Nephron progenitor cell (in vitro differentiated cells): ENCODE measurements around the gene PSMB5.
"Not testable (repeated sequence)": the region's sequence is repeated elsewhere in the genome, so short reads cannot be mapped to it uniquely, and the experiment has no call there.

Experiments
- DNase-seq: peaks from one replicate; pipeline ENCODE4 v3.0.0; 2021
- H3K27ac Mint-ChIP-seq: 2 replicates; pipeline ENCODE4 v1.8.0; 2021; ENCODE audit warnings: mild to moderate bottlenecking, moderate library complexity, mixed read lengths
- H3K27me3 Mint-ChIP-seq: 2 replicates; pipeline ENCODE4 v1.8.0; 2021; ENCODE audit warnings: mild to moderate bottlenecking, low read depth, mixed read lengths; ENCODE audit not compliant: poor library complexity
- H3K36me3 Mint-ChIP-seq: 2 replicates; pipeline ENCODE4 v1.8.0; 2021; ENCODE audit warnings: low read depth, mixed read lengths
- H3K4me1 Mint-ChIP-seq: 2 replicates; pipeline ENCODE4 v1.8.0; 2021; ENCODE audit warnings: mixed read lengths
- H3K4me3 Mint-ChIP-seq: 2 replicates; pipeline ENCODE4 v1.8.0; 2021; ENCODE audit warnings: mild to moderate bottlenecking, moderate library complexity, mixed read lengths
- H3K9me3 Mint-ChIP-seq: 2 replicates; pipeline ENCODE4 v1.8.0; 2021; ENCODE audit warnings: mild to moderate bottlenecking, moderate library complexity, mixed read lengths
- TF ChIP-seq, protein P1 (sequence below): fragments of 200-600 bp; sonication (generic); IDR thresholded peaks from 2 replicates; pipeline ENCODE4 v1.5.0; 2021; ENCODE audit warnings: antibody characterized with exemption

PSMB5 gene

DNA sequence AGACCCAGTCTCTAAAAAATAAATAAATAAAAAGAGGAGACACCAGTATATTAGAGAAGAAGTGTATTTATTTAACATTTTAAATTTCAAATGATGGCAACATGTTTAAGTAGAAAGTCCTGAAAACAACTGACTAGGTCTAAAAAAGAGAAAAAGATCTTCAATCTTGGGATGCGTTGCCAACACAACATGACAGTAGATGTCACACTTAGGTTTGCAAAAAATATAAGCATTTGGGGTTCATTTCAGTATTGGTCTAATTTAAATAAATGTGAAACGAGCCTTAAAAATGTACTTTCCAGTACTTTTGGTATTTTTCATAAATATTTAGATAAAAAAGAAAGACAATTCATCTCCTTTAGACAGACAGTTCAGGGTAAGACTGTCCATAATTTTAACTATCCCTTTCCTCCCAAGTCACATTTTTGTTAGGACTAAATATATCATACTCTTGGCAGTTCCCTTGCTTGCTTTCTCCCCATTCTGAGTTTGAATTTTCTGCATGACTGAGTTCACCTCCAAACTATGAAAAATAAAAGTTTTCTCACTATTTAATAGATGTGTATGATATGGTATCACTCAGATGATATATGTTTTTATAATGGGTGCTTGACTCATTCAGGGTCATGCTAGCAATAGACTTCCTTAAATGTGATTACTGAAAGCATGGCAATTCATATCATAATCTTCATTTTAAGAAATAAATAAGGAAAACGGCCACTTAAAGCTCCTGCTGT lies 29.1 kb downstream of the PSMB5 start:
- TF ChIP-seq, protein P1, sequence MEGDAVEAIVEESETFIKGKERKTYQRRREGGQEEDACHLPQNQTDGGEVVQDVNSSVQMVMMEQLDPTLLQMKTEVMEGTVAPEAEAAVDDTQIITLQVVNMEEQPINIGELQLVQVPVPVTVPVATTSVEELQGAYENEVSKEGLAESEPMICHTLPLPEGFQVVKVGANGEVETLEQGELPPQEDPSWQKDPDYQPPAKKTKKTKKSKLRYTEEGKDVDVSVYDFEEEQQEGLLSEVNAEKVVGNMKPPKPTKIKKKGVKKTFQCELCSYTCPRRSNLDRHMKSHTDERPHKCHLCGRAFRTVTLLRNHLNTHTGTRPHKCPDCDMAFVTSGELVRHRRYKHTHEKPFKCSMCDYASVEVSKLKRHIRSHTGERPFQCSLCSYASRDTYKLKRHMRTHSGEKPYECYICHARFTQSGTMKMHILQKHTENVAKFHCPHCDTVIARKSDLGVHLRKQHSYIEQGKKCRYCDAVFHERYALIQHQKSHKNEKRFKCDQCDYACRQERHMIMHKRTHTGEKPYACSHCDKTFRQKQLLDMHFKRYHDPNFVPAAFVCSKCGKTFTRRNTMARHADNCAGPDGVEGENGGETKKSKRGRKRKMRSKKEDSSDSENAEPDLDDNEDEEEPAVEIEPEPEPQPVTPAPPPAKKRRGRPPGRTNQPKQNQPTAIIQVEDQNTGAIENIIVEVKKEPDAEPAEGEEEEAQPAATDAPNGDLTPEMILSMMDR = no peak
- peaks cover 12% of the 10 kb centered on the region for H3K36me3 Mint-ChIP-seq
- H3K27me3 Mint-ChIP-seq = no peaks in the 10 kb centered on the region
- DNase-seq = no peak
- H3K27ac Mint-ChIP-seq = peak overlapping the region; percentile 99
- peak overlapping the region; percentile 91 for H3K4me3 Mint-ChIP-seq
- H3K4me1 Mint-ChIP-seq = peaks cover 52% of the 10 kb centered on the region
- peaks cover 13% of the 10 kb centered on the region for H3K9me3 Mint-ChIP-seq

DNA sequence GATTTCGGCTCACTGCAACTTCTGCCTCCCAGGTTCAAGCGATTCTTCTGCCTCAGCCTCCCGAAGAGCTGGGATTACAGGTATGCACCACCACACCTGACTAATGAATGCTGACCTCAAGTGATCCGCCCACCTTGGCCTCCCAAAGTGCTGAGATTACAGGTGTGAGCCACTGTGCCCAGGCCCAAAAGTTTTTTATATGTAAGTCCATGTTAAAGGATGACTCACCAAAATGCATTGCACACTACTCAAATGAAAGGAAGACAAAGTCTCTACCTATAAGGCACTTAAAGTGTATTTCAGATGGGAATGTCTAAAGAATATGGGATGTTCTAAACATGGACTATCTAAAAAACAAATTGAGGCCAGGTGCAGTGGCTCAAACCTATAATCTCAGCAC lies 30.4 kb downstream of the PSMB5 start:
- H3K27ac Mint-ChIP-seq, H3K27me3 Mint-ChIP-seq, H3K4me3 Mint-ChIP-seq, DNase-seq: not testable (repeated sequence)
- Mint-ChIP-seq H3K36me3 (peaks cover 12% of the 10 kb centered on the region), H3K4me1 (peaks cover 41% of the 10 kb centered on the region), H3K9me3 (peaks cover 13% of the 10 kb centered on the region)

DNA sequence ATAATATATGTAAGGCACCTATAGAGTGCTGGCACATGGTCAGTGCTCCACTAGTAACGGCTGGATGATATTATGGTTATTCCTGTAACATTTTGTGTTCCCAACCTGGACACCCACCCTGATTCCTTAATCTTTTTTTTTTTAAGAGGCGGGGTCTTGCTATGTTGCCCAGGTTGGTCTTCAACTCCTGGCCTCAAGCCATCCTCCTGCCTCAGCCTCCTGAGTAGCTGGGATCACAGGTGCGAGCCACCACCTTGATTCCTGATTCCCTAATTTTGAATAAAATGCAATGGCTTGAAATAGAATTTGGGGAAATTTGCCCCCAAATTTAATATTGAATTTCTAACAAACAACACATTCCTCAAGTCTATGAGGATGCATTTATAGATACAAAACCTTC lies 32.1 kb downstream of the PSMB5 start:
- Mint-ChIP-seq H3K27ac (no peak overlapping the region), H3K4me3 (no peak overlapping the region), H3K9me3 (peaks cover 4% of the 10 kb centered on the region), H3K36me3 (peaks cover 3% of the 10 kb centered on the region), H3K27me3 (no peaks in the 10 kb centered on the region), H3K4me1 (peaks cover 28% of the 10 kb centered on the region)
- TF ChIP-seq, protein P1 = no peak
- no peak for DNase-seq

DNA sequence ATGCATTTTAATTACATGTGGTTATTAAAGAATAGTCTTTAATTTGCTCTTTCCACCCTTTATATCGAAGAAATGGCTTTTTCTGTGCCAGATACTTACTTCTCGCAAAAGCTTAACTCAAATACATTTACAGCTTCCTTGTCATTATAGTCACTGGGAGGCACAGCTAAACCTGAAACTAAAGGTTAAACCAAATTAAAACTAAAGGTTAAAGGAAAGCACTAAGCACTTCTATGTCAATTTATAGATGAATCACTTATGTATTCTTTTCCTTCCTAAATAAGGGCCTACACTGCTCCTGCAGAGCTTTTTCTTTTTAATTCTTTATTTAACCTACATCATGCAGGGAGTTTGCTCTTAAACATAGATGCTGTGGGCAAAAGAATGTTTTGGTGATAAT lies 33.8 kb downstream of the PSMB5 start:
- Mint-ChIP-seq H3K27me3 (no peaks in the 10 kb centered on the region), H3K4me3 (no peak overlapping the region), H3K27ac (no peak overlapping the region), H3K36me3 (peaks cover 3% of the 10 kb centered on the region), H3K9me3 (no peaks in the 10 kb centered on the region), H3K4me1 (peaks cover 12% of the 10 kb centered on the region)
- no peak for DNase-seq
- TF ChIP-seq, protein P1 = no peak

DNA sequence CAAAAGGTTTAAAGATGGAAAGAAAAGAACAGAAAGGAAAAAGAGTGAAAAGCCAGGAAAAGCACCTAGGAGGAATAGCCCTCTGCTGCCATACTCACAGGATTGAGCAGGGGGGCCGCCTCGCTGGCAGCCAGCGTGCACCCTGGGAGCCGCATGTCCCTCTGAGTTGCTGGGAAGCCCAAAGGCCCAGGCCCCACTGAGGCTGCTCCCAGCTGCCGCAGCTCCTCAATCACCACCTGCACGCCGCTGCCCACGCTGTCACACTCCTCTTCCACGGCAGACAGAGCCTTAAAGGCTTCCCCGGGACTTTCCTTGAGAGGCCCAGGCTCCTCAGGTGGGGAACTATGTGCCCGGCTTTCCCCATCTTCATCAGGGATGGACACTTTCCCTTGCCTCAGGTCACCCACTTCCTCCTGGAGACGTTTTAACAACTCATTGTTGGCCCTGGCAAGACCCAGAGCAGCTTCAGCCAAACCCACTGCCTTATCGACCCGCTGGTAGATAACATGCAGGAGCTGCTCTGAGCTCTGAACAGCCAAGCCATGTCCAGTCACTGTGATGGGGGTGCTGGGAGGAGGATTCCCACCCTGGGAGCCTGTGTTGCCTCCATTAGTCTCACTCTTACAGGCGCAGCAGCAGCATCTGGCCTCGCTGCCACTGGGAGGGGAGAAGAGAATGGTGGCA lies 36.2 kb downstream of the PSMB5 start:
- Mint-ChIP-seq H3K27me3 (no peaks in the 10 kb centered on the region), H3K4me1 (peaks cover 7% of the 10 kb centered on the region), H3K4me3 (no peak overlapping the region), H3K9me3 (no peaks in the 10 kb centered on the region), H3K27ac (peak overlapping the region; percentile 85), H3K36me3 (peaks cover 9% of the 10 kb centered on the region)
- no peak for DNase-seq
- TF ChIP-seq, protein P1 = no peak

DNA sequence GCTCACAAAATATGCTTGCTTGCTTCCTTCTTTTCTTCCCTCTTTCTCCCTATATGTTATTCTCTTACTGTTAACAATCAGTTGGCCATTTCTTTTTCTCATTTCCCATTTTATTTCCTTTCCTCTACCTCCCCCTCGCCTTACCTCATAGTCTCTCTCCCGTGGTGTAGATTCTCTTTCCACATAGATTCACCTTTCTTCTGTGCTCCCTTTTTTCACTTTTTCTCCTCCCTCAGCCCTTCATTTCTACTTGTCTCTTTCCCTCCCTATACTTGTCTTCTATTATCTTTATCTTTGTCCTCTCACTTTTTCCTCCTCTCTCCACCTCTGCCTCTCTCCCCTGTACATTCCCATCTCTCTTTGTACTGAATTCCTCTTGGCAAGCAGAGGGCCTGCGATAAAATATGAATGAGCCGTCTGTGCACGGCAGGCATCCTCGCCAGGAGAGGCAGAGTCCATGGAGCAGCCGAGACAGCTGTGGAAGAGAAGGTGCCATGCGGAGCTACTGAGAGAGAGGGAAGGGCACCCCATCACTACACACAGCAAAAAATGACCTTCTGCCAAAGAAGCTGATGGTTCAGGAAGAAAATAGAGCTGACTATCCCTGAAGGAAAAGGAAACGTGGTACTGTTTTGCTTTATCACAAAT lies 36.9 kb downstream of the PSMB5 start:
- H3K27ac Mint-ChIP-seq = no peak overlapping the region
- H3K4me1 Mint-ChIP-seq = peaks cover 12% of the 10 kb centered on the region
- TF ChIP-seq, protein P1 = no peak
- no peaks in the 10 kb centered on the region for H3K27me3 Mint-ChIP-seq
- DNase-seq = no peak
- H3K4me3 Mint-ChIP-seq = no peak overlapping the region
- H3K9me3 Mint-ChIP-seq = no peaks in the 10 kb centered on the region
- H3K36me3 Mint-ChIP-seq = peaks cover 11% of the 10 kb centered on the region
